ENCODE data around the gene KIAA0513.

Gene KIAA0513

GRCh38 chr16:85107532-85107931 is 79.9 kb downstream of the KIAA0513 start:
- peak overlapping the region; percentile 60 for H2AK5ac ChIP-seq (ENCODE audit: low read depth, low read length)
- H4K8ac ChIP-seq (ENCODE audit: low read depth, low read length): no peak overlapping the region
- H3K4ac ChIP-seq (ENCODE audit: low read length): no peak overlapping the region
- DNase-seq (ENCODE audit: low spot score): no peak
- H3K27me3 ChIP-seq (ENCODE audit: control insufficient read depth in 3 of 3, insufficient read depth in 3 of 3, low read depth in 1 of 3, low read length in 3 of 3): peaks cover 0 to 24% (median 0%) of the 10 kb centered on the region in 3 experiments
- H2BK12ac ChIP-seq (ENCODE audit: low read length): no peak overlapping the region
- no peak overlapping the region for H3K9ac ChIP-seq (ENCODE audit: low read depth, low read length, poor library complexity)
- H3K14ac ChIP-seq (ENCODE audit: low read length): no peak overlapping the region
- H2BK5ac ChIP-seq (ENCODE audit: low read length): no peak overlapping the region
- H2BK120ac ChIP-seq (ENCODE audit: low read depth, low read length): no peak overlapping the region
- H2AFZ ChIP-seq (ENCODE audit: low read length): no peak overlapping the region
- H3K9me3 ChIP-seq (replicated peaks in 1 of 2; ENCODE audit: control insufficient read depth in 2 of 2, insufficient read depth in 1 of 2, low read depth in 1 of 2, low read length in 2 of 2): no peaks in the 10 kb centered on the region
- H3K27ac ChIP-seq (replicated peaks; ENCODE audit: low read length): no peak overlapping the region
- H3K4me3 ChIP-seq (ENCODE audit: low read length in 2 of 2): no peak overlapping the region
- no peak overlapping the region for H2BK15ac ChIP-seq (ENCODE audit: low read length)
- H4K91ac ChIP-seq (ENCODE audit: low read depth, low read length, poor library complexity): no peak overlapping the region
- no CpG with 5 or more reads among the region's 11 CpGs for WGBS, 2 donors (ENCODE audit: extremely low coverage in 2 of 2, insufficient read length in 2 of 2, insufficient replicate concordance in 1 of 2)
- peak overlapping the region; percentile 67 for H3K23ac ChIP-seq (ENCODE audit: low read depth, low read length, poor library complexity)
- no peaks in the 10 kb centered on the region for H3K36me3 ChIP-seq (replicated peaks in 1 of 2; ENCODE audit: control insufficient read depth in 2 of 2, insufficient read depth in 2 of 2, low read length in 2 of 2)
- H3K4me2 ChIP-seq (ENCODE audit: insufficient read depth, low read length, poor library complexity, severe bottlenecking): no peak overlapping the region
- H3K4me1 ChIP-seq (ENCODE audit: control insufficient read depth in 2 of 2, insufficient read depth in 1 of 2, low read depth in 1 of 2, low read length in 2 of 2): peaks cover 5 to 11% of the 10 kb centered on the region in 2 donors
- H3K79me1 ChIP-seq (ENCODE audit: low read depth, low read length): no peaks in the 10 kb centered on the region
- H3K18ac ChIP-seq (ENCODE audit: low read length): peak overlapping the region; percentile 35

- Histone ChIP-seq H3K23ac (ENCODE audit: low read depth, low read length, poor library complexity) (peak overlapping the region; percentile 62), H3K18ac (ENCODE audit: low read length) (peak overlapping the region; percentile 72), H3K9ac (ENCODE audit: low read depth, low read length, poor library complexity) (no peak overlapping the region), H3K4ac (ENCODE audit: low read length) (no peak overlapping the region), H2BK15ac (ENCODE audit: low read length) (peak overlapping the region; percentile 42), H2AK5ac (ENCODE audit: low read depth, low read length) (peak overlapping the region; percentile 86), H3K14ac (ENCODE audit: low read length) (peak overlapping the region; percentile 17), H3K36me3 (replicated peaks in 1 of 2; ENCODE audit: control insufficient read depth in 2 of 2, insufficient read depth in 2 of 2, low read length in 2 of 2) (no peaks in the 10 kb centered on the region), H3K4me3 (ENCODE audit: low read length in 2 of 2) (no peak overlapping the region), H2BK12ac (ENCODE audit: low read length) (peak overlapping the region; percentile 68), H3K4me2 (ENCODE audit: insufficient read depth, low read length, poor library complexity, severe bottlenecking) (no peak overlapping the region), H2BK120ac (ENCODE audit: low read depth, low read length) (no peak overlapping the region), H4K8ac (ENCODE audit: low read depth, low read length) (no peak overlapping the region), H3K79me1 (ENCODE audit: low read depth, low read length) (no peaks in the 10 kb centered on the region), H3K27me3 (ENCODE audit: control insufficient read depth in 3 of 3, insufficient read depth in 3 of 3, low read depth in 1 of 3, low read length in 3 of 3) (peaks cover 0 to 20% (median 0%) of the 10 kb centered on the region in 3 experiments), H3K4me1 (ENCODE audit: control insufficient read depth in 2 of 2, insufficient read depth in 1 of 2, low read depth in 1 of 2, low read length in 2 of 2) (peaks cover 10 to 20% of the 10 kb centered on the region in 2 donors), H3K27ac (replicated peaks; ENCODE audit: low read length) (no peak overlapping the region), H2AFZ (ENCODE audit: low read length) (no peak overlapping the region), H3K9me3 (replicated peaks in 1 of 2; ENCODE audit: control insufficient read depth in 2 of 2, insufficient read depth in 1 of 2, low read depth in 1 of 2, low read length in 2 of 2) (no peaks in the 10 kb centered on the region), H4K91ac (ENCODE audit: low read depth, low read length, poor library complexity) (peak overlapping the region; percentile 68), H2BK5ac (ENCODE audit: low read length) (peak overlapping the region; percentile 68)
- WGBS, 2 donors (ENCODE audit: extremely low coverage in 2 of 2, insufficient read length in 2 of 2, insufficient replicate concordance in 1 of 2): no CpG with 5 or more reads among the region's 19 CpGs
- no peak for DNase-seq (ENCODE audit: low spot score)
These were observed 82.5 kb downstream of the KIAA0513 start for GRCh38 chr16:85110105-85110504.

- no CpG with 5 or more reads among the region's 9 CpGs for WGBS, 2 donors (ENCODE audit: extremely low coverage in 2 of 2, insufficient read length in 2 of 2, insufficient replicate concordance in 1 of 2)
- Histone ChIP-seq H3K4me3 (ENCODE audit: low read length in 2 of 2) (peak overlapping the region in 1 of 2 donors; percentile 6), H2BK120ac (ENCODE audit: low read depth, low read length) (no peak overlapping the region), H2BK12ac (ENCODE audit: low read length) (no peak overlapping the region), H3K14ac (ENCODE audit: low read length) (no peak overlapping the region), H4K91ac (ENCODE audit: low read depth, low read length, poor library complexity) (no peak overlapping the region), H3K4ac (ENCODE audit: low read length) (no peak overlapping the region), H4K8ac (ENCODE audit: low read depth, low read length) (no peak overlapping the region), H3K9me3 (replicated peaks in 1 of 2; ENCODE audit: control insufficient read depth in 2 of 2, insufficient read depth in 1 of 2, low read depth in 1 of 2, low read length in 2 of 2) (no peaks in the 10 kb centered on the region), H3K79me1 (ENCODE audit: low read depth, low read length) (no peaks in the 10 kb centered on the region), H3K27ac (replicated peaks; ENCODE audit: low read length) (no peak overlapping the region), H3K9ac (ENCODE audit: low read depth, low read length, poor library complexity) (no peak overlapping the region), H3K23ac (ENCODE audit: low read depth, low read length, poor library complexity) (peak overlapping the region; percentile 16), H2BK5ac (ENCODE audit: low read length) (no peak overlapping the region), H2AFZ (ENCODE audit: low read length) (no peak overlapping the region), H2AK5ac (ENCODE audit: low read depth, low read length) (peak overlapping the region; percentile 16), H3K18ac (ENCODE audit: low read length) (peak overlapping the region; percentile 24), H3K36me3 (replicated peaks in 1 of 2; ENCODE audit: control insufficient read depth in 2 of 2, insufficient read depth in 2 of 2, low read length in 2 of 2) (no peaks in the 10 kb centered on the region), H3K4me1 (ENCODE audit: control insufficient read depth in 2 of 2, insufficient read depth in 1 of 2, low read depth in 1 of 2, low read length in 2 of 2) (peaks cover 10 to 20% of the 10 kb centered on the region in 2 donors), H2BK15ac (ENCODE audit: low read length) (peak overlapping the region; percentile 90), H3K27me3 (ENCODE audit: control insufficient read depth in 3 of 3, insufficient read depth in 3 of 3, low read depth in 1 of 3, low read length in 3 of 3) (peaks cover 0 to 20% (median 0%) of the 10 kb centered on the region in 3 experiments), H3K4me2 (ENCODE audit: insufficient read depth, low read length, poor library complexity, severe bottlenecking) (no peak overlapping the region)
- DNase-seq (ENCODE audit: low spot score): no peak
These were observed 83.6 kb downstream of the KIAA0513 start for GRCh38 chr16:85111184-85111583.

- Histone ChIP-seq H3K4me2 (ENCODE audit: insufficient read depth, low read length, poor library complexity, severe bottlenecking) (peak within 1 kb of the TSS; percentile 38), H3K9ac (ENCODE audit: low read depth, low read length, poor library complexity) (no peak within 1 kb of the TSS), H4K91ac (ENCODE audit: low read depth, low read length, poor library complexity) (no peak within 1 kb of the TSS), H3K27me3 (ENCODE audit: control insufficient read depth in 3 of 3, insufficient read depth in 3 of 3, low read depth in 1 of 3, low read length in 3 of 3) (peaks cover 0 to 20% (median 0%) of the 10 kb centered on the region in 3 experiments), H3K9me3 (replicated peaks in 1 of 2; ENCODE audit: control insufficient read depth in 2 of 2, insufficient read depth in 1 of 2, low read depth in 1 of 2, low read length in 2 of 2) (no peaks in the 10 kb centered on the region), H2BK5ac (ENCODE audit: low read length) (no peak within 1 kb of the TSS), H3K4me3 (ENCODE audit: low read length in 2 of 2) (no peak within 1 kb of the TSS), H3K4ac (ENCODE audit: low read length) (no peak within 1 kb of the TSS), H3K4me1 (ENCODE audit: control insufficient read depth in 2 of 2, insufficient read depth in 1 of 2, low read depth in 1 of 2, low read length in 2 of 2) (peaks cover 10 to 20% of the 10 kb centered on the region in 2 donors), H3K79me1 (ENCODE audit: low read depth, low read length) (no peaks in the 10 kb centered on the region), H4K8ac (ENCODE audit: low read depth, low read length) (no peak within 1 kb of the TSS), H3K27ac (replicated peaks; ENCODE audit: low read length) (no peak within 1 kb of the TSS), H2AK5ac (ENCODE audit: low read depth, low read length) (peak within 1 kb of the TSS; percentile 95), H3K18ac (ENCODE audit: low read length) (peak within 1 kb of the TSS; percentile 88), H2BK15ac (ENCODE audit: low read length) (peak within 1 kb of the TSS; percentile 91), H3K36me3 (replicated peaks in 1 of 2; ENCODE audit: control insufficient read depth in 2 of 2, insufficient read depth in 2 of 2, low read length in 2 of 2) (no peaks in the 10 kb centered on the region), H3K23ac (ENCODE audit: low read depth, low read length, poor library complexity) (peak within 1 kb of the TSS; percentile 43), H3K14ac (ENCODE audit: low read length) (peak within 1 kb of the TSS; percentile 21), H2BK120ac (ENCODE audit: low read depth, low read length) (no peak within 1 kb of the TSS), H2BK12ac (ENCODE audit: low read length) (peak within 1 kb of the TSS; percentile 77), H2AFZ (ENCODE audit: low read length) (peak within 1 kb of the TSS; percentile 89)
- no CpG with 5 or more reads among the region's 15 CpGs for WGBS, 2 donors (ENCODE audit: extremely low coverage in 2 of 2, insufficient read length in 2 of 2, insufficient replicate concordance in 1 of 2)
- peak; percentile 48 for DNase-seq (ENCODE audit: low spot score)
These were observed 84.8 kb downstream of the KIAA0513 start, which contains the start of gene CIBAR2 for GRCh38 chr16:85112364-85112763. Gene CIBAR2 (minus strand): TSS chr16:85112472. CDS start chr16:85112352, 120 bp downstream.
